ENCODE measurements around the gene POU6F1.

The POU6F1 gene

DNA sequence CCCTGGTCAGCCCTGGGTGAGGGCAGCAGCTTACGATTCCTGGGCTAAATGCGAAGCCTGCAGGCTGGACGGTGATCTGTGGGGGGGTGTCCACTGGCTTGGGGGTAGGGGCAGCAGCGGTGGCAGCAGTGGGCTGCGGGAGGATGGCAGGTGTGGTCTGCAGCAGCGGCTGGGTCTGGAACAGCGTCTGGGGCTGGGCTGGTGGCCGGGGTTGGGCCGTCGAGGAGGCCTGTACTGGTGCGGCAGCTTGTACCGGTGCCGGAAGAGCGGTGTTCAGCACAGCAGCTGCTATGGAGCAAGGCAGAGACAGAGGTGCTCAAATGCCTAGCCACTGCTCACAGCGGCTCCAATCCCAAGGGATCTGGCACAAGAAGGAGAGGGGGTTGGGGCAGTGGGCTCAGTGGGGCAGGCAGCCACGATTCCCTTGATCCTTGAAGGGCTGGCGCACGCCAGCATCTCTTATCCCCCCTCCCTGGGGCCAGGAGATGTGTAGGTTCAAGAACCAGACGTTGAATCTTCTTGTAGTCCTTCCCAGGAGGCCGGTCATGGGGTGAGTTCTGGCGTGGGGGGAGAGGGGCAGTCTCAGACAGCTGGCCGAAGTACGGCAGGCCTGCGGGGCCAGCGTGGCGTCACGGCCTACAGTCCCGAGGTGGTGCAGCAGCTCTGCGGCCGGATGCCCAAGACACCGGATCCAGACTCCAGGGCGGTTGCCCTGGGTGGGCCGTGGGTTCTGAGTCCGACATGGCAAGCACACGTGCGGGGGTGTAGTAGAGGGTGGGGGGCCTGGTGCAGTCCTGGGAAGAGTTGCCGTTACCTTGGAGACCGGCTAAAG is 19.9 kb downstream of the POU6F1 start:
- no peak for DNase-seq (ENCODE audit: low spot score)

DNA sequence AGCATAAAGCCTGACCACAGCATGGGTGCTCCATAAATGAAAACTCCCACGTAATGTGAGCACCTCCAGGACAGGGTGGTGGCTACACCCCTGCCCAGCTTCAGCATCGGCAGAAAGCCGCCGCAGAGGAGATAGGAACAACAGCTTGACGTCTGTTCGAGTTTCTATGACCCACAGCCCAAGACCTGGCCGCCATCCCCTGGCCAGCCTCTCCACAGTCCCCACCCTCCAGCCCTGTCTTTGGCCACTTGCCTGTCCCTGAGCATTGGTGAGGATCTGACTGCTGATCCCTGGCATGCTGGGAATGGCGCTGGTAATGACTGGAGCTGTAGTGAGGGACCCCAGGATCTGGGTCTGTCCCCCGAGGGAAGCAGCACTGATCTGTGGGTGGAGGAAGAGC is 21.3 kb downstream of the POU6F1 start:
- DNase-seq (ENCODE audit: low spot score) = no peak

DNA sequence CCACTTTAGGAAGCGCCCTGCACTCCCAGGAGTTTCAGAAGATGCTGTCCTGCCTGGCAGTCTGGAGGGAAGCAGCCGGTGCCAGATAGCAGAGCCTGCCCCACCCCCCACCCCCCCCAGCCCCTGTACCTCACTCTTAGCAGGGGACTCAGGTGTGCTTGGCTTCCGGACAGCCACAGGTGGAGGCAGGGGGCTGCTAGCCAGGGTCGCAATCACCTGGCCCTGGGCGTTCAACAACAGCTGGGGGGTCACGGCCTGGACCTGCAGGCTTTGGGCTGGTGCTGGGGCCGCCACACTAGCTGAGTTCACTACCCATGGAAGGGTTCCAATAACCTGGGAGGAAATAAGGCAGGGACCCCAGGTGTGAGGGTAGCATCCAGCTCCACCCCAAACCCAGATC is 22.0 kb downstream of the POU6F1 start:
- no peak for DNase-seq (ENCODE audit: low spot score)

DNA sequence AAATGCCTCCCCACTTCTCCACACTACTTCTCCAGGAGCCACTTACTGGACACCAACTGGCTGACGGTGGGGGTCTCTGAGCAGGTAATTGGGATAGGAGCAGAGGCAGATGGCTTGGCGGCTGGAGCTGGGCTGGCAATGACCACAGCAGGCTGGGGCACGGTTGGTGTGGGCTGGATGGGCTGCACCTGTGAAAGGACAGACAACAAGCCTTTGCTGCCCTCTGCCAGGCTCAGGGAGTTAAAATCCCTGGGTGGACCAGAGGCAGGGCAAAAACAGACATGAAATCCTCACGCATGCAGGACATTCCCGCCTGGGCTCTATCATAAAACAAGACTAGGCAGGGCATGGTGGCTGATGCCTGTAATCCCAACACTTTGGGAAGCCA is 25.6 kb downstream of the POU6F1 start:
- no peak for DNase-seq (ENCODE audit: low spot score)

DNA sequence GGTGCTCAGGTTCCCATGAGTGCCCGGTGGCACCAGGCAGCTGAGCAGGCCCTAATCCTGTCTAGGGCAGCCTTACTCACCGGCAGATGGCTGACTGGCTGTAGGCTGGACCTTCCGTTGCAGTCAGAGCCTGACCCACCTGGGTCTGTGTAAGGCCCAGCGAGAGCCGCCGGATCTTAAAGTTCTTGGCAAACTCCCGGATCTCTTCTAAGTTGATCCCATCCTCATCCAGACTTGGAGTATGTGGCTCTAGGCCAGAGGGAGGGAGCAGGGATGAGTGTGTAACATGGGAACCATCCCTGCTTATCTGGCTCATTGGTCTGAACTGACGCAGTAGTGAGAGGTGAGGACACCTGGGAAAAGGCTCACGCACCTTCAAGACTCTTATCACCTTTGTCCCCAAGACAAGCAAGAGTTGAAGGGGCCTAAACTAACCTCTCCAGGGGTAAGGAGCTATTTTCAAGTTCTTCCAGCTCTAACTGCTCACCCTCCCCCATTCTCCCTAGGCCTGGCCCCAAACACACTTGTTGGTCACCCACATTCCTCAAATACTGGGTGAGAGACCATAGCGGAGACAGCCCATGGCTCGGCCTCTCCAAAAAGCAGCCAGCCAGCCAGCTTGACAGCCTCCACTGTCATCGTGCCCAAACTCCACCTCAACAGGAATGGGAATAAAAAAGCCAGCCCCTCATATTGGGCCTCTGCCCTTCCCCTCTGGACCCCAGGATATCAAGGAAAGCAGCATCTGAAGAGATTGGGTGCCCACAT is 26.2 kb downstream of the POU6F1 start:
- no peak for DNase-seq (ENCODE audit: low spot score)

DNA sequence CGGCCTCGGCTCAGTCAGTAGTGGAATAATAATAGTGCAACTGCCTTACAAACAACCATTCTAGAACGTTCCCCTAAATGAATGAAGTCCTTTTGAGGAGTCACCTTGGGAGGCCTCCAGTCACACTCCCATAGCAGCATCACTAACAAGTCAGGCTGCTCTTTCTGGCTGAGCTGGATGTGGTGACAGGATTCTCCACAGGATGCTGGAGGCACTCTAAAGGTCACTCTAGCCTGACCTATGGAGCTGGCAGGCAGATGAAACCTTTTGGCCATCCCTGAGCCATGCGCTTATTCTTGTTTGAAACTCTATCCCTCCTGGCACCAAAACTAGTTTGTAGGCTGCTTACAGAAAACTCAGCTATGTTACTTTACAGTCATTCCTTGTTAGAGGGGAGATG is 27.0 kb downstream of the POU6F1 start:
- DNase-seq (ENCODE audit: low spot score) = no peak

DNA sequence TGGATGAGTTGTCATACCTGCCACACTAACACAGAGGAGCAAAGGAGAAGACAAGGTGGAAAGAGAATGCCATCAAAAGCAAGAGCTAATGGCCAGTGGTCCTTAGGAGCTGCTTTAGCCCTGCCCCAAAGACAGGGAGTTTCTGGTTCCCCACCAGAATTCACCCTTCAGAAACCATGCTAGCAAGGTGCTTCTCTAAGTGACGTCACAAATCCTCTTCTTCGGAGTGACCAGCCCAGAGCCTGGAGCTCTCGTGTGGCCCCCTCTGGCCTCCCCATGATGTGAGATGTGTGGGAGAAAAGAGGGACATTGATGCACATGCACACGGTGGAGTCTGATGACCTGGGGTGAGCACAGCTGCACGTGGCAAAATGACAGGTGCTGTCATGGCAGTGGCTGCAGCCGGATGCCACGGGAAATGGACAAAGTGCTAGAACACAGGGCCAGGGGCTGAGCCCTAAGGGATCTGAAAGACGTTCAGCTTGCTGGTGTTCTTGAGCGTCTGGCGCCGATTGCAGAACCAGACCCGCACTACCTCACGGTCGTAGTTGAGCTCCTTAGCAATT is 28.0 kb downstream of the POU6F1 start:
- no peak for DNase-seq (ENCODE audit: low spot score)

DNA sequence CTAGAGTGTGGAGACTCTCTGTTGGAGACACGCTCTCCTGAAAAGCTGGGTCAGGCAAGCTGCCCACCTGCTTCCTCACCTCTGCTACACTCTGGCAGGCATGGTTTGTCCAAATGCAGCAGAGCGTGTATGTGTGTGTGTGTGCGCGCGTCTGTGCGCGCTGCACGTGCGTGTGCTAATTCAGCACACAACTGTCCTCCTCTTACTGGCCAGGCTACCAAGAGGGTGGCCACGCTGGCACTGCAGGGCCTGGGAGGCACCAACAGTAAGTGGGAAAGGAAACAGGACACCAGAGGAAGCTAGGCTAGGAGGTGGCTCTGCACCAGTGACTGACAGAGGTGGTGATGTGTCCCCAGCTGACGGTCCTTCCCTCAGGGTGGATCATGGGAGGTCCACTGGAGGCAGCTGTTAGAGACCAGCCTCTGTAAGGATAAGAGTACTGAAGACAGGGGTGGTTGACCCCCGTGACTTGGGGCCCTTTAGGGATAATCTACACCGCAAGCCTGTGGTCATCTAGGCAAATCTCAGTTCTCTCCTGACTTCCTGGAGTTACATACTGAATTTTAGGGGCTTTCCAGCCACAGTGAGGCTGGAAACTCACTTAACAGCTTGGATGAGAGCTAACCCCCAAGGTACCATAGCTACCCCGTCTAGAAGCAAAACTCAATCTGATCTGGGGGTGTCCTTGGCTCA is 29.4 kb downstream of the POU6F1 start:
- DNase-seq (ENCODE audit: low spot score) = no peak

DNA sequence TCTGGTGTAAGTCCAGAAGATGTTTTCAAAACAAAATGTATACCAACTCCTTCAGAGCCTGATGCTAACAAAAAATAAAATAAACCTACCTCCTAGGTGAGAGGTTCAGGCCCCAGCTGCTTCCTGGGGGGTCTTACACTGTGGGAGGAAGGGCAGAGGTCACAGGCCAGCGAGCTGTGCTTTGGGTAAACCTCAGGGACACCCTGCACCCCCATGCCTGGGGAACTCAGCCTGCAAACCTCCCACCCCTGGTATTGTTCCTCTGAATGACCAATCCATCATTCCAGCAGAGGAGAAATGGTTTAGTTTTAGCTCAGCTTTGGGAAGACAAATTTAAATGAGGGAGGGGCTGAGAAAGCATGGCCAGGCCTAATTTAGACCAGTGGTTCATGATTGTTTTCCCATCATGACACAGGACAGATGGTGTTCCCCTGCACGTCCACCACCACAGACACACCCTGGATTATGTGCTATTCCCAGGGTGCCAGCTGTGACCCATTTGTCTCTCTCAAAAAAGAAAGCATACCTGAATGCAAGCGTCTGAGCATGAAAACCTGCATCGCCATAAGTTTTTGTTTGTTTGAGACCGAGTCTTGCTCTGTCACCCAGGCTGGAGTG is 30.4 kb downstream of the POU6F1 start:
- no peak for DNase-seq (ENCODE audit: low spot score)

DNA sequence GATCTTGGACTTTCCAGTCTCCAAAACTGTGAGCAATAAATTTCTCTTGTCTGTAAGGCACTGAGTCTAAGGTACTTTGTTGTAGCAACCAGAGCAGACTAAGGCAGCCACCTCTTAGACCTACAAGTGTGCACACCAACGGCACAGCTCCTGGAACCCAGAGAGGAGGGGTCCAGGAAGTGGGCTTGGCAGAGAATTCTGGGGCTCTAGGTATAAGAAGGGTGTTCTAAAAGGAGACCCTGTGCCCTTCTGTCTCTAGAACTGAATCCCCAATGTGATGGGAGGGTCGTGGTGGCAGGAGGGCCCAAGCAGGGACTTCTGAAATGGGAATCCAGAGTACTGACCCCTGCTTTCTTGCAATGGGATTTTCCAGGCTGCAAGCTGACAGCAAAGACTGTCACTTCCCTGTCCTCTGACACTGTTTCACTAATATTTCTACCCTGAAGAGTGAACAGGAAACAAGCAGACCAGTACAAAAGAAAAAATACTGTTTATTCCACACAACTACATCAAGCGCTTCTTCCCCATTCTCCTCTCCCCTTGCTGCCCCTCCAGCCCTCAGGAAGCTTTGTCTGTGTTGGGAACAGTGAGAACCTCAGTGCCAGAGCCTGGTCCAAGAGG is 31.3 kb downstream of the POU6F1 start:
- no peak for DNase-seq (ENCODE audit: low spot score)

DNA sequence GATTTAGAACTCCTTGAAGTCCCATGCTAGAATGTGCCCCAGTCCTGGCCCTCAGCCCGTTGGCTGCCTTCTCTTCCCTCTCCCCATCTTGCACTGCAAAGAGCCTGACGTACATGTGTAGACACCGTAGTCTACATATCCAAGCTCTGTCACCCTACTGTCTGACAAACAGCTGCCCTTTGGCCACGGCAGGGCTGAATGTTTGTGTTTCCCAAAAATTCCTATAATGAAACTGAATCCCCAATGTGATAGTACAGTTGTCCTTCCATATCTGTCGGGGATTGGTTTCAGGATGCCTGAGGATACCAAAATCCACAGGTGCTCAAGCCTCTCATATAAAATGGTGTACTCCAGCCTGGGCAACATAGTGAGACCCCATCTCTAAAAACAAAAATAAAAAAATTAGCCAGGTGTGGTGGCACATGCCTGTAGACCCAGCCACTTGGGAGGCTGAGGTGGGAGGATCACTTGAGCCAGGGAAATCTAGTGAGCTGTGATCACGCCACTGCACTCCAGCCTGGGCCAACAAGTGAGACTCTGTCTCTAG is 32.6 kb downstream of the POU6F1 start:
- DNase-seq (ENCODE audit: low spot score) = no peak

DNA sequence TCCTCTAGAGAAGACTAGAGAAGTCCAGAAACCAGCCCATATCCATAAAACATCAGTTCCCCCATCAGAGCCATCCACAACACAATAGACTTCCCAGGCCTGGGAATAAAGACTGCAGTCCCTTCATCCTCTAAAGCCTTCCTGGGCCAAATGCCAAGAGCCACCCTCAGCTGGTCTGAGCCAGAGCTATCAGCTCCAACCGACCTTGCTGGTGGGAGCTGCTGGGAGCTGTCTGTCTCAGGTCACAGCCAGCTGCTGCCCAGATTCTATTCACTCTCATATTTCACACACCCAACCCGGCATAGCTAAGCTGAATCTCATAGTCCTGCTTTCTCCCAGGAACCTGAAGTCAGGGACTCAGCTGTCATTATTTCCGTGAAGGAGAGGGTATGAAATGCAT is 34.0 kb downstream of the POU6F1 start:
- no peak for DNase-seq (ENCODE audit: low spot score)

DNA sequence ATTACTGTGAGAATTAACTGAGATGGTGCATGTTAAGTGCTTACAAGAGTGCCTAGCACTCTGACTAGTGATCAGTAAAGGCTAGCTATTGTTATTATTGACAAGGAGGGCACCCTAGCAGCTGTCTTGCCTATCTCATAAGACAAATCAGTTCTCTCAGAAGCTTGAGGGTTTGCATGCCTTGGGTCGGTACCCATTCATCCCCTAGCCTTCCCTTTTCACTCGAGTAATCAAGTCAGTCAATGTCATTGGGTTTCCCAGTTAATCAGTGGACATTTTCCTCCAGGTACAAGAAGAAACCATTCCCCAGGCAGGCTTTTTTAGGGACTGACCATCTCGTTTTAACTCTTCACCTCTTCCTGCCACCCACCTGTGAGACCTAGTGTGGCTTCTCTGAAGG is 34.5 kb downstream of the POU6F1 start:
- no peak for DNase-seq (ENCODE audit: low spot score)

DNA sequence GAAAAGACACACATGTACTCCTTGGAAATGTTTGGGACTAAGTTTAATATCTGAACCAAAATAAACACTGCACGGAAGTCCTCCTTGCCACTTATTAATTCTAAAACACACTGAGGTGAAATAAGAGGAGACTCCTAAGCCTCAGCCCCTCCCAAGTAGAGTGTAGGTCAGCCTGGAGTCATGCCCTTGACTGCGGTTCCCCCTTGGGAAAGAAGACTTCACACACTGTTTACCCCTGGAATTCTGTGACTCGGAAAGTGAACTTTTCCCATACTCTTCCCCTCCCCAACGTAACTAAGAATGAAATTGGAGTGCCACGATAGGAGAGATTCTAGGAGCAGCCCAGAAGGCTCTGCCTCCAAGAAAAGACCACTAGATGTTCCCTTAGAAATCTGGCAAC is 36.3 kb downstream of the POU6F1 start:
- no peak for DNase-seq (ENCODE audit: low spot score)

DNA sequence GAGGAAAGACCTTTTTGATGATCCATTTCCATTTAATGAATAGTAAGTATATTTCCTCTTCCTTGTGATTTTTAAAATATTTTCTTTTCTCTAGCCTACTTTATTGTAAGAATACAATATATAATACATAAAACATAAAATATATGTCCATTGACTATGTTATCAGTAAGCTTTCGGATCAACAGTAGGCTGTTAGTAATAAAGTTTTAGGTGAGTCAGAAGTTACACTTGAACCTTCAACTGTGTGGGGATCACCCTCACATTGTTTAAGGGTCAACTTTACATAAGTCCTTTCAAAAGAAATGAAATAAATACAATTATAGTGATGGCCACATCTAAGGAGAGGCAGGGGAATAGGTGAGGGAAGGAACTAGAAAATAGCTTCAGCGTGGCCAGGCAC is 40.0 kb downstream of the POU6F1 start:
- DNase-seq (ENCODE audit: low spot score) = no peak

DNA sequence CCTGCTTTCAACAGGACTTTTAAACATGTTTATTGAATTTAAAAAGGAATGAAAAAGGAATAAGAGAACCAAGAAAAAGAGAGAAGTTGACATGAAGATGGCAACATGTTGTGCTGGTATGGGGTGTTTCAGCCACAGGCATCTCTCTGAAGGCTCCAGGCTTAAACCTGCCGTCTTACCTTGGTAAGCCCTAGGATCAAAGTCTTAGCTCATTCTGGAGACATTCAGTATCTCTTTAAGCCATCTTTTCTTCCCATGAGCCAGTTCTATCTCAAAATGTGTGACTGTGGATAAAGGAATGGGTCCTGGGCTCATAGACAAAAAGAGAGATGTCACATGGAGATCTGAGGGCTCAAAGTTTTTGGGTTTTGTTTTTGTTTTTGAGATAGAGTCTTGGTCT is 43.4 kb downstream of the POU6F1 start:
- DNase-seq (ENCODE audit: low spot score) = no peak

DNA sequence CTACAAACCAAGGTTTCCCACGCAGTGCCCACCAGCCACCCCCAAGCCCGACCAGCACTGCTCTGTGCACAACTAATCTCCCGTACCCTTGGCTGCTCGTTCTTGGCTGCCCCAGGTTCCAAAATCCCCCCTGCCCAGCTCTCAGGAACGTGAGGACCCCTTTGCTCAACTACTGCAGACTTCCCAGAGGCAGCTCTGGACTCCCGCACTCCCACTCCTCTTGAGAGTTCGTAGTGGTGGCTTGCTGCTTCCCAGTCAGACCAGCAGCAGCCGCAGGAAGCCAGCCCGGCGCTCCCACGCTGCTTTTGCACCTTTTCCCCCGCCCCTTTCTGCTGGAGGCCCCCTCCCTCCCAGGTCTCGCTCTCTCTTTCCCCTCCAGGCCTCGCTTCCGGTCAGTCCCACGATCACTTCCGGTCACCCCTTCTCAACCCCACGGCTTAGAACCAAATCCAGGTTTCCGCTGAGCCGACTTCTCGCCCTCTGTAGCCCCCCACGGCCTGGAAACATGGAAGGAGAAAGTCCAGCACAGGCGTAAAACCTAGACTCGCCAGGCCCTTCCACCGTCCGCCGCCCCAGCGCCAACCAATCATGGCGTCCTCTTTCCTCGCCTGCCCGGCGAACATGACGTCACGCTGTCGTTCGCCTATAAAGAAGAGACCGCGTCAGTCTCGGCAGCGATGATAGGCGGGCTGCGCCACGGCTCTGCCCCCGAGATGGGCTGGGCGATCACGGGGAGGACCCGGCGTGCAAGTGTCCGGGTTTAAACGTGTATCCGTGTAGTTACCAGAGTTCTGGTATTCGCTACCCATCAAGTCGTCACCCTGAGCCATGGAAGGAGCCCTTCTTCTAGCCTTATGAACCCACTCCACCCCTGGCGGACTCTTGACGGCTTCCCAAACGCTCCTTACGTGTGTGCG is 45.1 kb downstream of the POU6F1 start, which contains the start of gene TFCP2:
Gene TFCP2 (minus strand): TSS at position 621 of the 917 bp plus-strand sequence. CDS start 713 bp downstream, outside the sequence.
- peak; percentile 100 for DNase-seq (ENCODE audit: low spot score)

DNA sequence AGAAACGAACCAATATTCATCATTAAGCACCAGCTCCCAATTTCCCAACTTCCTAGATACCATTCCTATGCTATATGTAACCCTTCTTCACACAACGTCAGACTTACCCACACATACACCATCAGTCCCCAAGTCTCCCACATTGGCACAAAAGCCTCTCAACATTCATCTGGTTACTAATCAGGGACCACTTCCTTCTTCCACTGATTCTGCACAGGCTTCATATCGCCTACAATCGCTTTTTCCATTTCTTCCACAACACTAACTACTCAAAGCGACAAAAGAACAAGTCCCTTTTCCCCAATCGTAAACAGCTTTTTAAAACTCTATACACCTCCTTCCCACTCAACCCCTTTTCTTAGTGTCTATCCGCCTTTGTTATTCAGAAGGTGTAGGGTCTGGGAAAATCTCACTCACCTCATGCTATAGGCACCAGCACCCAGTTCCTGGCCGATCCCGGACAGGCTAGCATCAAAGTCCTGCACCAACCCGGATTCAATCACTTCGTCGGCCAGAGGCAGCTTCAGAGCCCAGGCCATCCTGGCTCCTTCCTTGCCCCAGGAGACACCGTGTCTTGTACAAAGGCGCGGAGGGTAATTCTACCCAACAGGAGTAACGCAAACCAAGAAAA is 45.9 kb downstream of the POU6F1 start:
- DNase-seq (ENCODE audit: low spot score) = peak; percentile 15

DNA sequence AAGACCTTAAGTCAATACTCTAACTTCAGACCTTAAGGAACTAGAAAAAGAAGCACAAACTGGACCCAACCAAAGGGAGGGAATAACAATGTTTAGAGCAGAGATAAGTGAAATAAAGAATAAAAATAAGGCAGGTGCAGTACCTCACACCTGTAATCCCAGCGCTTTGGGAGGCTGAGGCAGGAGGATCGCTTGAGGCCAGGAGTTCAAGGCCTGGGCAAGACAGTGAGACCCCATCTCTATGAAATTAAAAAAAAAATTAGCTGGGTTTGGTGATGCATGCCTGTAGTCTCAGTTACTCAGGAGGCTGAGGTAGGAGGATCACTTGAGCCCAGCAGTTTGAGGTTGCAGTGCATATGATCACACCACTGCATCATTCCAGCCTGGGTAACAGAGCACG is 54.1 kb downstream of the POU6F1 start:
- no peak for DNase-seq (ENCODE audit: low spot score)

DNA sequence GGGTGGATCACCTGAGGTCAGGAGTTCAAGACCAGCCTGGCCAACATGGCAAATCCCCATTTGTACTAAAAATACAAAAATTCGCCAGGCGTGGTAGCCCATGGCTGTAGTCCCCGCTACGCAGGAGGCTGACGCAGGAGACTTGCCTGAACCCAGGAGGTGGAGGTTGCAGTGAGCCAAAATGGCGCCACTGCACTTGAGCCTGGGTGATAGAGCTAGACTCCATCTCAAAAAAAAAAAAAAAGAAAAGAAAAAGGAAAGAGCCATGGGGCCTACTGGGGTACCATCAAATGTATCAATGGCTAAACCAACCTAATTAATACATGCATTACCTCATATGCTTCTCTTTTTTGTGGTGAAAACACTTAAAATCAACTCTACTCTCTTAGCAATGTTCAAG is 55.6 kb downstream of the POU6F1 start:
- DNase-seq (ENCODE audit: low spot score) = no peak

All from LoVo (cell line).